T-helper 2 cell (primary cell): Measurements from ENCODE around the gene NAMPT.
"Not testable (repeated sequence)": the region's sequence is repeated elsewhere in the genome, so short reads cannot be mapped to it uniquely, and the experiment has no call there.

Source experiments
- DNase-seq, 5 experiments: peaks; one replicate each; pipeline versions ENCODE4 v3.0.0 to v3.0.0-alpha.2; 2012 to 2022

Gene NAMPT

DNA sequence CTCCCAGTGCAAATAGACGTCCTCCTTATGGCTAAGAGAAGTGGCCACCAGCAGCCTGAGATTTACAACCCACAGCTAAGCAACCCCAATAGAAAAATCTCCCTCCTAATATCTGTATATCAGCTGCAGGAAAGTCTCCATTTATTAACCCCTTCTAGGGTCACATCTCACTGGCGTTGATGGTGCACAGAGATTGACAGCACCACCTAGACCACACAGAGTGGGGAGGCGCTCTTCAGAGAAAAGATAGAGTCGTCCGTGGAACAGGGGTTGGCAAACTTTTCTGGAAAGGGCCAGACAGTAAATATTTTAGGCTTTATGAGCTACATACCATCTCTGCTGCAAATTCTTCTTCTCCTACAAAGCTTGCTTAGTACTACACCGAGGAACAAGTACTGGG is 60.0 kb downstream of the NAMPT start:
- DNase-seq: no peak

DNA sequence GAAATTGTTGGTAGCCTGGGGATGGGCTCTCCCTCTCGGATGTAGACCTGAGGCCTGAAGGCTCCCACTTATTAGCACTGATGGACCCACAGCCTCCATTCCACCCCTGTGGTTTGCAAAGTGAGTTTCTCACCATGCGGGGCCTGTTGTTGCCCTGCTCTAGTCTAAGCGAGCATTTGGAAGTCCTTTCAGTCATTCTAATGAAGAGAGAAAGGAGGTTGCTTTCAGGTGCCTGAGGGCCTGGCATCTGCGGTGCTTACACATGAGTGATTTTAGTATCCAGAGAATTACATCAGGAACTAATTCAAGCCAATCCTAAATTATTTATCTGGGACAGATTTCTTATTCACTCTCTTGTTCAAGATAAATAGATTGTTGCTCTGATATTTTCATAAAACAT is 61.6 kb downstream of the NAMPT start:
- no peak for DNase-seq

DNA sequence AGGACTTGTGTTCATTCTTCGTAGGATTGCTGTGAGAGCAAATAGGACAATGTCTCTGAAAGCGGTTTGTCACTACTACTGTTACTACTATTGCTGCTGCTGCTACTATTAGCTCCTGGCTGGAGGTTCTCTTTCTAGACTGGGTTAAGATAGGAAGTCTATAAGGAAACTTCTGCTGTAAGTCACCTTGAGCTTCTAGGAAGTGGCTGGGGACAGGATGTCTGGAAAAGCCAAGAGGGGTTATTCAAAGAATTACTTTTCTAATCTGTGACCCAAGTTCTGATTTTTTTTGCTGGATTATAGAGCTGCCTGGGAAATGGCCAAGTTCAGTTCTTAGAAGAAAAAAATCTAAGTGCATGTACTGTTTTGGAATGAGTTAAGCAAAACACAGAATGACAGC is 62.2 kb downstream of the NAMPT start:
- no peak for DNase-seq

DNA sequence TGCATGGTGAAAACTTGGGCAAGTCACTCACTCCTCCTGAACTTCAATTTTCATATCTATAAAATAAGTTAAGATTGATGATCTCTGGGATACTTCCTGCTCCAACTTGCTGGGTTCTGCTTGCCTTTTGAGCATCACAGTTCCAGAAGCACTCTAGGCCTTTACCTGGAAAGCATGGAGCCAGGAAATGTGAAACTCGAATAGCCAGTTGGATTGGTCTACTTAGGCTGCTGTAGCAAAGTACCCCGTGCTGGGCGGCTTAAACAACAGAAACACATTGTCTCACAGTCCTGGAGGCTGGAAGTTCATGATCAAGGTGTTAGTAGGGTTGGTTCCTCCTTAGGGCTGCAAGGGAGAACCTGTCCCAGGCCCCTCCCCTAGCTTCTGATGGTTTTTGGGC is 64.5 kb downstream of the NAMPT start:
- no peak for DNase-seq

DNA sequence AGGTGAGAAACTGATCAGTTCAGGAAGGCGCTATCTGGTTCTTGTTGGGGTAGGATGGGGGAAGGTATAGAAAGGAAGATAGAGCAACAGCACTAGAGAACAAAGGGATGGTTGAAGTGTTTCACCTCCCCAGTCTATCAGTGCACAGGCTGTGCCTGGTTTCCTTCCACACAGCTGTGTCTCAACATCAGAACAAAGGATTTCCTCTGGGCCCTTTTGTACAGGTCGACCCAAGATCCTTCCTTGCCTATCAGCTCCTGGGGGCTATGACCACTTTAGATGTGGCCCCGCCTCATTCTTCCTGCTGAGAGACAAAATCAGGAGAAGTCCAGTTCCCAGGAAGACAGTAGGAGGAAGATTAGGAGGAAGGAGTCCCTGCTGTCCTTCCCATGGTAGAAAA is 65.6 kb downstream of the NAMPT start:
- no peak for DNase-seq

DNA sequence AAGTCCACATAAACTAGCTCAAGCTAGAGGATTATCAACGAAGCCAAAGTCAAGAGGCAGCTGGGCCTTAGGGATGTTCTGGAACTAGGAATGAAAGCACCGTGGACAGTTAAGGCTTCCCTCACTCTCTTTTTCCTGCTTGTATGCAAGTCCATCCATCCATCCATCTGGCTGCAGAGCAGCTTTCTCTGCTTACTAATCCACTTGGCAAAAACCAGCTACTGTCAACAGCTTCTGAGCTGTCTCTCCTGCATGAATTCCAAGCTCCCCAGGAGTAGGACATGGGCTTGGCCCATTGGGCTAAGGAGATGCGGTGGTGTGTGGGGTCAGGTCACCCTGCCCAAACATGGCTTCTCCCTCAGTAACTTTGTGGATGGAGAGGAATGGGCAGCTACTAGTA is 66.2 kb downstream of the NAMPT start:
- no peak for DNase-seq

DNA sequence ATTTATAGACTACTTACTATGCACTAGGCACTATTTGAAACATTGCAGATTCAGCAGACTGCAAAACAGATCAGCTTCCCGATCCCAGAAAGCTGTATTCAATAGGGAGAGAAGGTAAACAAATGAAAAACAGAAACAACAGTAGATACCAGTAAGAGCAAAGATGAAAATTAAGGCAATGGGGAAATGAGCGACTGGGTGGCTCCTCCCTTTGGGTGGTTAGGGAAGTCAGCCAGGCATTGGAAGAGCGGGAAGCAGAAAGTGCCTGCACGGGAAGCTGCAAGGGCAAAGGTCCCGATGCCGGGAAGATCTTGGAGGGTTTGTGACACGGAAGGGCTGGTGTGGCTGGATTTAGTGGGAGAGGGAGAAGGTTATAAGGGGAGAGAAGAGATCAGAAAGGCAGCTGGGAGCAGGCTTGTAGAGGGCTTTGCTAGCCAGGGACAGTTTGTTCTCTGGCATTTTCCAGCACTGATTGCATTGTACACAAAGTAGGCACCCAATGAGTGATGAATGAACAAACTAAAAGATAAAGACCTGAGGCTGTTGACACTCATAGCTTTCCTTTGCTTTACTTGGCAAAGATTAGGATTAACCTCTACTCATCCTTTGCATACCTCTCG is 67.8 kb downstream of the NAMPT start:
- DNase-seq: no peak

DNA sequence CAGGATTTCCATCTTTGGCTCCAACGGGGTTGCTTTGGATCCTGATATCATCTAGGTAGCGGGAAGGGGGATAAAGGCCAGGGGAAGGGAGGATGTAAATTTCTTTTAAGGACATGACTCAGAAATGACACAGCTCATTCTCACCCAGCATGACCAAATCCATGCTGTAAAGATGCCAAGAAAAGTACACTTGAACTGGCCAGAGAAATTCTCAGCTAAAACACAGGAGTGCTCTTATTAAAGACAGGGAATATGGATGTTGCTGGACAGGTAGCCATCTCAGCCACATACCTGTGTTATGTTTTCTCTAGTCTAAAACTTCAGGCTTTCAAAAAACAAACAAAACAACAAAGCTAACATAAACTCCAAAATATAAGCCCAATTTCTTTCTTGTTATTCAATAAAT is 68.3 kb downstream of the NAMPT start:
- no peak for DNase-seq

DNA sequence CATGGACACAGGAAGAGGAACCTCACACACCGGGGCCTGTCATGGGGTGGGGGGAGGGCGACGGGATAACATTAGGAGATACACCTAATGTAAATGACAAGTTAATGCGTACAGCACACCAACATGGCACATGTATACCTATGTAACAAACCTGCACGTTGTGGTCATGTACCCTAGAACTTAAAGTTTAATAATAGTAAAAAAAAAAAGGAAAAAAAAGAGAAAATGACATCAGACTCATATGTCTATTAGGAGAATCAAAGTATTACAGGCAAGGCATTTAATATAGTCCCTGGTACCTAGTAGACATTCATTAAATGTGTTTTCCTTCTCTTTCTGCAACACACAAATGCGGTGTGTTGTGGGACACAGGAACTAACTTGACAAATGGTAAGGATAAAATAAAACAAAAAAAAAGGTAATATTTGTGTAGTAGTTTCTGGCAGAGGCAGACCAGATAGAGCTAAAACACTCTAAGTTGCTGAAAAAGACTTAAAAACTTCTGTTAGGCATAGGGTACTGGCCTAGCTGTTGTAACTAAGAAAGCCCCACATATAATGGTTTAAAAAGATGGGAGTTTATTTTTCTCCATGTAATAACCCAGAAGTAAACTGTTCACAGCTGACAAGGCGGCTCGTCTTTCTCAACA is 68.8 kb downstream of the NAMPT start:
- no peak for DNase-seq

DNA sequence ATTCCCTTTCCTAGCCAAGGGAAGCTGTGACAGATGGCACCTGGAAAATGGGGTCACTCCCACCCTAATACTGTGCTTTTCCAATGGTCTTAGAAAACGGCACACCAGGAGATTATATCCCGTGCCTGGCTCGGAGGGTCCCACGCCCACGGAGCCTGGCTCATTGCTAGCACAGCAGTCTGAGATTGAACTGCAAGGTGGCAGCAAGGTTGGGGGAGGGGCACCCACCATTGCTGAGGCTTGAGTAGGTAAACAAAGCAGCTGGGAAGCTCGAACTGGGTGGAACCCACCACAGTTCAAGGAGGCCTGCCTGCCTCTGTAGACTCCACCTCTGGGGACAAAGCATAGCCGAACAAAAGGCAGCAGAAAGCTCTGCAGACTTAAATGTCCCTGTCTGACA is 75.8 kb downstream of the NAMPT start:
- DNase-seq: not testable (repeated sequence)

DNA sequence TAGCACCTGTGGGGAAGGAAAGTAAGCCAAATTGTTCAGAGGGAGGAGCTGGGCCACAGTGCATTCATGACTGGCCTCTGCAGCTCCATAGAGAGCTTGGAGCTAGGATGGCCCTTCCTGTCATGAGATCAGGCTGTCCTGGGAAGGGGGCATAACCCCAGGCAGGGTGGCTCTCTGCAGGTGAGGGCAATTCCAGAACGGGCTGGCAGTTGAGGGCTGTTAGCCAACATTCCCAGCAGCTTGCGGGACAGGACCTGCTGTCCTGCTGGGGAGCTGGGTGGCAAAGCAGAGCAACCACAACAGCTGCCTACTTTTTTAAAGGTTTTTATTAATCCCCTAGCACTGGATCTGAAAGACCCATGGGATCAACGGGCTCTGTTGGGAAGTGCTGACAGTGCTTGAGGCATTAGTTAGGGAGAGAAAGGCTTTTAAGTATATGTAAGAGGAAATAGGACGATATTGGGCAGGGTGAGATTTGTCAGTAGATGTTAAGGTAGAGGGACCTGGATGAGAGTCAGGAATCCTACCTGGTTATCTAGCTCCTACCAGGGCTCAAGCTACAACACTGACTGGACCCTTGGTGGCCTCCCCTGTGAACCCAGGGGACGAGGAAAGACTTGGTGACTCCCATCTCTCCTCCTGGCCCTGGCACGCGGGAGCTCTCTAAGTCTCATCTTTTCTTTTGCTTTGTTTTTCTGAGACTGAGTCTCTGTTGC is 77.8 kb downstream of the NAMPT start:
- DNase-seq: no peak

DNA sequence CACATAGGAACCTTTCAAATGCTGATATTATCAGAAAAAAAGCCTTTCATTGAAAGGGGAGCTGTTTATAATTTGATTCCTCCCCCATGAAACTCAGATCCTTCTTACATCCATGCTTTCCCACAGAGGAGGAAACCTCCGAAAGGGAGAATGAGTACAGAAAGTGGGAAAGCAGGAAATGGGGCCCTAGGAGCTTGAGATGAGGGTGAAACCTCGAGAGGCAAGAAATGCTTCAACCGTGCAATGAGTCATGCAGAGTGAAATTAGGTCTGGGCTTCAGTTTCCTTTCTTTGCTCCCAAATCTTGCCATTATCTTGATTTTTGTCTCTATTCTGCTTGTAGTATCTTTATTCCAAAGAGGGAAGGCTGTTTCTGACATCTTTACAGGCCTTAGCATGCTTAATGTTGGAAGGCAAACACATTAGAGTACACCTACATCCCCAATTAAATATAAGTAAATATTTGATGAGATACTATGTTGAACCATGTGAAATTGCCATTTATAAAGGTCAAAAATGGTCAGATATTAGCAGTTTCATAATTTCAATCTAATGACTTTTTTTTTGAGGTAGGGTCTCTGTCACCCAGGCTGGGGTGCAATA is 79.1 kb downstream of the NAMPT start:
- DNase-seq: no peak

DNA sequence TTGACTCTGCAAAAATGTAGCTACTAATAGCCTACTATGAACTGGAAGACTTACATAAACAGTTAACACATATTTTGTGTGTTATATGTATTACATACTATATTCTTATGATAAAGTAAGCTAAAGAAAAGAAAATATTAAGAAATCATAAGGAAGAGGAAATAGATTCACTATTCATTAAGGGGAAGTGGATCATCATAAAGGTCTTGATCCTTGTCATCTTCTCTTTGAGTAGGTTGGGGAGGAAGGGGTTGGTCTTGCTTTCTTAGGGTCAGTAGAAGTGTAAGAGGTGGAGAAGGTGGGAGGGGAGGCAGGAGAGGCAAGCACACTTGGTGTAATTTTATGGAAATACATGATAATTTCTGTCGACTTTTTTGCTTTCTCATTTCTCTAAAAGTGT is 81.3 kb downstream of the NAMPT start:
- no peak for DNase-seq

DNA sequence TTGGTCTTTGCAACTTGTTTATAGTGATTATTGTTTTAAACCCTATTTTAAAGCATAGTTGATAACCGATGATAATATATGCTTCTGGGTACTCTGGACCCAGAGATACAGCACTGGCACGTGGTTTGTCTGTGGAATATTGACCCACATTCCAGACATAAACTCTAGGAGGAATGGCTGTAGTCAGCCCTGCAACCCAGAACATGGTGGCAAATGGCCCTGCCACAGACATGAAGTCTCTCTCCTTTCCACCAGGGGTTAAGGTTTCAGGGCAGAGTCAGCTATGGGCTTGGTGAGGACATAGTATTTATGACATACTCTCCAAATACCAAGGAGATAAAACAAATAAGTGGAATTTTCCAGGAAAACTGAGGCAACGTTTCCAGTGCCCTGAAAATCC is 83.6 kb downstream of the NAMPT start:
- no peak for DNase-seq

DNA sequence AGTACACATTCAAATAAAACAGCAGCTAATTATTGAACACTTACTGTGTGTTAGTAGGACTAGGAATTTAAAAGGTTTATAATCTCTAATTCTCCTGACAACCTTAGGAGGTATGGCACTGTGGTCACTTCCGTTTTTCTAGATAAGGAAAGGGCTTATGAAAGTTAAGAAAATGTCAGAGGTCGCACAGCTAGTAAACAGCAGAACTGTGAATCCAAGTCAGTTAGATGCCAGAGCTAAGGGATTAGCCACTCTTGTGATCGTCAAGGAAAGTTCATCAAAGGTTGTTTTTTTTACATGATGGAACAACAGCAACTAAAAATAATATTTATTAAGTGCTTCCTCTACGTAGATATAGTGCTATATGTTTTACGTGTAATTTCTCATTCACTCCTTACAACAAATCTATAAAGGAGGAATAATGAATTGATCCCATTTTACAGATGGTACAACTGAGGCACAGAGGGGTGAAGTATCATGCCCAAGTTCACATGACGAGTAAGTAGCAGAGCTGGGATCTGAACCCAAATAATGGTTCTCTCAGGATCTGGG is 84.9 kb downstream of the NAMPT start:
- DNase-seq: no peak

DNA sequence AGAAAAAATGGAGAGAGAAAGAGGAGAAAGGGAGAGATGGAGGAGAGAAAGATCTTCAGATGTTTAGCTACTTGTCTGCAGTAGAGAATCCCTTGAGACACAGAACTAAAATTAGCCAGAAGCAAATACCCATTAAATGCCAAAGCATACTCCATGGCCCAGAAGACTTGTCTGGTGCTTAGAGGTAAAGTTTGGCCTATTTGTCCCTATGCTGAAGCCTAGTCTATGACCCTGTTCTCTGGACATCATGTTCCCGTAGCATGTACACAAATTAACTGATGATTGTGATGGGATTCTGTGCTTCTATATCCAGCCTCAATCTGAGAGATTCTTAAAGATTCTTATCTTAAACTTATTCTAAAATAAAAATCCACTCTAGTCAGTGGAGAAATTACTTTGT is 85.8 kb downstream of the NAMPT start:
- DNase-seq: no peak
